Endodermal cell (in vitro differentiated cells): ENCODE results near the gene CCNI2. TPM values are rescaled to one million over a fixed set of nuclear protein-coding genes. Genes with fewer than 3 reads are reported as not detected.

ENCODE experiments used
- DNase-seq: peaks from one replicate; pipeline ENCODE4 v3.0.0-alpha.2; 2017
- H3K27ac ChIP-seq: 2 replicates; pipeline ENCODE4 v1.5.1; 2013; ENCODE audit warnings: mild to moderate bottlenecking, low read depth, low read length, moderate library complexity
- H3K27me3 ChIP-seq: 2 replicates; pipeline ENCODE4 v1.6.1; 2013; ENCODE audit warnings: mild to moderate bottlenecking, low read length, moderate library complexity; ENCODE audit not compliant: insufficient read depth, control insufficient read depth, poor library complexity, severe bottlenecking
- H3K36me3 ChIP-seq: 2 replicates; pipeline ENCODE4 v1.7.0; 2013; ENCODE audit warnings: mild to moderate bottlenecking, low read length, moderate library complexity; ENCODE audit not compliant: control insufficient read depth, insufficient read depth
- H3K4me1 ChIP-seq: one replicate; pipeline ENCODE4 v1.7.0; 2013; ENCODE audit warnings: low read length; ENCODE audit not compliant: control insufficient read depth, insufficient read depth
- H3K4me3 ChIP-seq: 2 replicates; pipeline ENCODE4 v1.5.1; 2013; ENCODE audit warnings: mild to moderate bottlenecking, low read length, moderate library complexity
- H3K9ac ChIP-seq: 2 replicates; pipeline ENCODE4 v1.6.1; 2013; ENCODE audit warnings: mild to moderate bottlenecking, low read length, moderate library complexity; ENCODE audit not compliant: poor library complexity, severe bottlenecking; ENCODE audit errors: extremely low read depth
- H3K9me3 ChIP-seq: 2 replicates; pipeline ENCODE4 v1.6.1; 2013; ENCODE audit warnings: mild to moderate bottlenecking, low read length, moderate library complexity; ENCODE audit not compliant: control insufficient read depth
- H3K27ac Mint-ChIP-seq: 2 replicates; pipeline ENCODE4 v1.8.0; 2020; ENCODE audit warnings: mixed read lengths
- H3K27me3 Mint-ChIP-seq: 2 replicates; pipeline ENCODE4 v1.8.0; 2021; ENCODE audit warnings: mild to moderate bottlenecking, mixed read lengths; ENCODE audit not compliant: insufficient read depth
- H3K36me3 Mint-ChIP-seq: 2 replicates; pipeline ENCODE4 v1.8.0; 2020; ENCODE audit warnings: low read depth, mixed read lengths
- H3K4me1 Mint-ChIP-seq: 2 replicates; pipeline ENCODE4 v1.8.0; 2020; ENCODE audit warnings: mixed read lengths
- H3K4me3 Mint-ChIP-seq: 2 replicates; pipeline ENCODE4 v1.8.0; 2020; ENCODE audit warnings: mild to moderate bottlenecking, moderate library complexity, mixed read lengths
- H3K9me3 Mint-ChIP-seq: 2 replicates; pipeline ENCODE4 v1.8.0; 2020; ENCODE audit warnings: mild to moderate bottlenecking, mixed read lengths
- WGBS, 2 experiments: methylation state at CpG; one replicate each; pipeline versions ENCODE4 v1.1.5 to v1.1.7; 2013; ENCODE audit warnings: missing lambda C conversion rate in 2 of 2, mixed read lengths in 1 of 2; ENCODE audit not compliant: insufficient coverage in 1 of 2, insufficient read length in 1 of 2; 5-methylcytosine and 5-hydroxymethylcytosine counted together
- total RNA-seq, 2 donors: library from RNA; stranded (reverse); fragmentation: NEBNext Ultra II Directional in 1 of 2; extraction: Animal tissue kit (Norgen Biotek cat#: 25700) in 1 of 2; gene quantifications; 2 replicates in 1 of 2; 3 replicates in 1 of 2; pipeline ENCODE4 v1.2.1, GENCODE V29; 2021
- TF ChIP-seq, protein P1 (sequence below): fragments of 200-600 bp; sonication (generic); conservative IDR thresholded peaks from 2 replicates; pipeline ENCODE4 v1.5.0; 2021; ENCODE audit warnings: antibody characterized with exemption, mild to moderate bottlenecking

CCNI2 gene
- total RNA-seq, 2 donors from 2014 or later = 1.2 to 1.3 TPM

DNA sequence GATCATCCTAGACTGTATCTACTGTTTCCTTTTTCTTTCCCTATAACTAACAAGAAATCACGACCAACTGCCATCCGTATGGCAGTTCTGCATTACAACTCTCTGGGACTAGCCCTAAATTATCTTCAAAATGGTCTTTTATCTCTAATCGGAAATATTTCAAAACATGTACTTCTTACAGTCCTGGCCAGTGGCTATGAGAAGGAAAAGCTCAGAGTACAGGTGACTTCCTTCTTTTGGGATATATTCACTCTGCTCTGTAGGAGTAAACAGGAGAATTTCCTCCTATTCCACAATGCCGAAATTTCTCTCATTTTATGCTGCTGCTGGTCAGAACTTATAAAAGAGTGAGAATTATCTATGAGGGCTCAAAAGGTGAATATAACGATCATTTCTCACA, 31.6 kb downstream of the CCNI2 start:
- Histone ChIP-seq H3K4me1 (no peaks in the 10 kb centered on the region), H3K27ac (no peak overlapping the region), H3K9me3 (no peaks in the 10 kb centered on the region), H3K4me3 (no peak overlapping the region), H3K9ac (no peak overlapping the region), H3K36me3 (no peaks in the 10 kb centered on the region), H3K27me3 (peaks cover 55% of the 10 kb centered on the region)
- Mint-ChIP-seq H3K4me3 (no peak overlapping the region), H3K27me3 (peaks cover 61% of the 10 kb centered on the region), H3K9me3 (no peaks in the 10 kb centered on the region), H3K36me3 (no peaks in the 10 kb centered on the region), H3K4me1 (no peaks in the 10 kb centered on the region), H3K27ac (no peak overlapping the region)
- DNase-seq = no peak
- 89 to 93% methylated on average over 3 to 5 of the region's 5 CpGs for WGBS, 2 experiments
- TF ChIP-seq, protein P1, sequence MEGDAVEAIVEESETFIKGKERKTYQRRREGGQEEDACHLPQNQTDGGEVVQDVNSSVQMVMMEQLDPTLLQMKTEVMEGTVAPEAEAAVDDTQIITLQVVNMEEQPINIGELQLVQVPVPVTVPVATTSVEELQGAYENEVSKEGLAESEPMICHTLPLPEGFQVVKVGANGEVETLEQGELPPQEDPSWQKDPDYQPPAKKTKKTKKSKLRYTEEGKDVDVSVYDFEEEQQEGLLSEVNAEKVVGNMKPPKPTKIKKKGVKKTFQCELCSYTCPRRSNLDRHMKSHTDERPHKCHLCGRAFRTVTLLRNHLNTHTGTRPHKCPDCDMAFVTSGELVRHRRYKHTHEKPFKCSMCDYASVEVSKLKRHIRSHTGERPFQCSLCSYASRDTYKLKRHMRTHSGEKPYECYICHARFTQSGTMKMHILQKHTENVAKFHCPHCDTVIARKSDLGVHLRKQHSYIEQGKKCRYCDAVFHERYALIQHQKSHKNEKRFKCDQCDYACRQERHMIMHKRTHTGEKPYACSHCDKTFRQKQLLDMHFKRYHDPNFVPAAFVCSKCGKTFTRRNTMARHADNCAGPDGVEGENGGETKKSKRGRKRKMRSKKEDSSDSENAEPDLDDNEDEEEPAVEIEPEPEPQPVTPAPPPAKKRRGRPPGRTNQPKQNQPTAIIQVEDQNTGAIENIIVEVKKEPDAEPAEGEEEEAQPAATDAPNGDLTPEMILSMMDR = no peak

DNA sequence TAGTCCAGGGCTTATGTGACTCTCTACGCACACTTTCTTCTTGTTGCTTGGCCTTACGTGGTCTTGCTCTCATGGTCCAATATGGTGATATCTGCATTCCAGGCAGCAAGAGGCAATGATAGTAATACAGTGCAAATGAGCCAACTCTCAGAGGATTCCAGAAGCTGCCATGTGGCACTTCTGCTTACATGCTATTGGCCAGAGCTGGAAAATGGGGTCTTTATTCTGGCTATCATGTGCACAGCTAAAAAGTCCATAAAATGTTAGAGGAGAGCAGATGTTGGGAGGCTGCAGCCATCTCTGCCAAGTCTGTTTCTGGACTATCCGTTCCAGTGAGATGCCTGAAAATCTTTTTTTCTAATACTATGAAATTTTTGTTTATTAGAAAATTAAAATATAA, 32.7 kb downstream of the CCNI2 start:
- no peak overlapping the region for H3K9ac ChIP-seq
- Mint-ChIP-seq H3K36me3 (no peaks in the 10 kb centered on the region), H3K4me1 (no peaks in the 10 kb centered on the region), H3K9me3 (no peaks in the 10 kb centered on the region), H3K27ac (no peak overlapping the region), H3K4me3 (no peak overlapping the region), H3K27me3 (peaks cover 52% of the 10 kb centered on the region)
- no peak overlapping the region for H3K27ac ChIP-seq
- no peak overlapping the region for H3K4me3 ChIP-seq
- H3K4me1 ChIP-seq = no peaks in the 10 kb centered on the region
- peaks cover 55% of the 10 kb centered on the region for H3K27me3 ChIP-seq
- H3K9me3 ChIP-seq = no peaks in the 10 kb centered on the region
- 84 to 94% methylated on average over 2 of the region's 3 CpGs for WGBS, 2 experiments
- no peak for DNase-seq
- H3K36me3 ChIP-seq = no peaks in the 10 kb centered on the region
- TF ChIP-seq, protein P1 = no peak

DNA sequence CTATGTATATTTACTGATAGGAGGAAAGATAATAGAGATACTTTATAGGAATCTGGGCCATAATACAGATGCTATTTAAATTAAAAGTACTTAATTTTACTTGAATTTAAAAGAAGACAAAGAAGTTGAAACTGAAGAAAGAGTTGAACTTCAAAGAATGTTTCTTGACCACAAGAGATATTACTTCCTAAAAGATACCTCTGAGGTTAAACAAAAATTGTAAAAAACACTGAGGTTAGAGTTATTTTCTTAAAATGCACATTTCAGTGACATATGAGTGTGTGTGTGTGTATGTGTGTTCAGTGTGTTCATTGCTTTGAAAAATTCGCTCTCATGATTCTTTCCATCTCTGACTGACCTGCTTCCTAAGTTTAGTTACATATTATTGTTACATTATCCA, 33.4 kb downstream of the CCNI2 start:
- Histone ChIP-seq H3K36me3 (no peaks in the 10 kb centered on the region), H3K9me3 (no peaks in the 10 kb centered on the region), H3K27ac (no peak overlapping the region), H3K4me3 (no peak overlapping the region), H3K27me3 (peaks cover 60% of the 10 kb centered on the region), H3K4me1 (no peaks in the 10 kb centered on the region), H3K9ac (no peak overlapping the region)
- DNase-seq = no peak
- H3K27me3 Mint-ChIP-seq = peaks cover 52% of the 10 kb centered on the region
- no peak overlapping the region for H3K4me3 Mint-ChIP-seq
- no peak overlapping the region for H3K27ac Mint-ChIP-seq
- H3K36me3 Mint-ChIP-seq = no peaks in the 10 kb centered on the region
- WGBS, 2 experiments = 80% methylated on average over 1 of the region's 1 CpG; no CpG with 5 or more reads in 1 of the 2 experiments
- no peaks in the 10 kb centered on the region for H3K9me3 Mint-ChIP-seq
- H3K4me1 Mint-ChIP-seq = no peaks in the 10 kb centered on the region
- TF ChIP-seq, protein P1 = no peak
